ENCODE results near the gene SDK1.

The SDK1 gene

GRCh38 chr7:3338161-3338560 is 37.1 kb downstream of the SDK1 start:
- DNase-seq = no peak

- DNase-seq = no peak
Observed at GRCh38 chr7:3345699-3346481, 44.8 kb downstream of the SDK1 start.

- DNase-seq = no peak
Observed at GRCh38 chr7:3349126-3349525, 48.1 kb downstream of the SDK1 start.

- no peak for DNase-seq
Observed at GRCh38 chr7:3356173-3356572, 55.1 kb downstream of the SDK1 start.

- DNase-seq = no peak
Observed at GRCh38 chr7:3358991-3359390, 57.9 kb downstream of the SDK1 start.

- no peak for DNase-seq
Observed at GRCh38 chr7:3367261-3367660, 66.2 kb downstream of the SDK1 start.

- DNase-seq = no peak
Observed at GRCh38 chr7:3370068-3370830, 69.2 kb downstream of the SDK1 start.

GRCh38 chr7:3370921-3371320 is 69.9 kb downstream of the SDK1 start:
- no peak for DNase-seq

GRCh38 chr7:3371601-3372000 is 70.5 kb downstream of the SDK1 start:
- DNase-seq = no peak

GRCh38 chr7:3374239-3374638 is 73.2 kb downstream of the SDK1 start:
- DNase-seq = no peak

GRCh38 chr7:3378390-3379150 is 77.5 kb downstream of the SDK1 start:
- no peak for DNase-seq

GRCh38 chr7:3380034-3380433 is 79.0 kb downstream of the SDK1 start:
- no peak for DNase-seq

GRCh38 chr7:3380886-3381685 is 80.0 kb downstream of the SDK1 start:
- no peak for DNase-seq

GRCh38 chr7:3386423-3387190 is 85.6 kb downstream of the SDK1 start:
- DNase-seq = no peak

GRCh38 chr7:3393862-3394261 is 92.8 kb downstream of the SDK1 start:
- no peak for DNase-seq

GRCh38 chr7:3397324-3397723 is 96.3 kb downstream of the SDK1 start:
- DNase-seq = no peak

GRCh38 chr7:3399858-3400257 is 98.8 kb downstream of the SDK1 start:
- DNase-seq = no peak

GRCh38 chr7:3404501-3404900 is 103.4 kb downstream of the SDK1 start:
- no peak for DNase-seq

- DNase-seq = no peak
Observed at GRCh38 chr7:3408814-3409595, 108.0 kb downstream of the SDK1 start.

GRCh38 chr7:3412871-3413270 is 111.8 kb downstream of the SDK1 start:
- no peak for DNase-seq

- DNase-seq = no peak
Observed at GRCh38 chr7:3415861-3416312, 114.8 kb downstream of the SDK1 start.
